PC-9 (cell line): ENCODE results near the gene PNLIP. TPM values are rescaled to one million over a fixed set of nuclear protein-coding genes. Genes with fewer than 3 reads are reported as not detected.

Source experiments
- BruUV-seq: library from RNA; stranded (reverse); fragments of 400-500 nt; replicated peaks from 2 replicates; lab custom pipeline; 2021; lab: Mats Ljungman, UMichigan
- CTCF ChIA-PET: fragments of 300-600 bp; sonication (Branson Sonifier 250); formaldehyde crosslinking; loops from one replicate; lab custom pipeline; 2022; ENCODE audit warnings: antibody characterized with exemption; lab: Charles Lee
- POLR2A ChIA-PET: fragments of 300-600 bp; sonication (Branson Sonifier 250); formaldehyde crosslinking; loops from one replicate; lab custom pipeline; 2022; ENCODE audit warnings: antibody characterized with exemption; ENCODE audit not compliant: unreplicated experiment; lab: Charles Lee
- DNase-seq, 2 experiments: peaks; one replicate each; pipeline versions ENCODE4 v3.0.0 to v3.0.0-alpha.2; 2015 to 2022; ENCODE audit warnings: mixed read lengths in 1 of 2
- H2AFZ ChIP-seq: fragments of 200-600 bp; sonication (generic); 2 replicates; pipeline ENCODE4 v1.8.1; 2017; ENCODE audit warnings: antibody characterized with exemption
- H3F3A ChIP-seq: fragments of 200-600 bp; sonication (generic); 2 replicates; pipeline ENCODE4 v1.8.1; 2017; ENCODE audit warnings: antibody characterized with exemption, mild to moderate bottlenecking, low read depth; ENCODE audit not compliant: insufficient read depth
- H3K27ac ChIP-seq: fragments of 200-600 bp; sonication (generic); 2 replicates; pipeline ENCODE4 v1.6.1; 2016; ENCODE audit warnings: mixed run types
- H3K27me3 ChIP-seq: fragments of 200-600 bp; sonication (generic); 2 replicates; pipeline ENCODE4 v1.6.1; 2016; ENCODE audit warnings: low read depth, mixed run types; ENCODE audit not compliant: insufficient read depth
- H3K36me3 ChIP-seq: fragments of 200-600 bp; sonication (generic); 2 replicates; pipeline ENCODE4 v1.6.1; 2016; ENCODE audit warnings: low read depth, mixed run types
- H3K4me1 ChIP-seq: fragments of 200-600 bp; sonication (generic); replicated peaks from 2 replicates; pipeline ENCODE4 v1.6.1; 2016; ENCODE audit warnings: mixed run types; ENCODE audit not compliant: insufficient read depth
- H3K4me2 ChIP-seq: fragments of 200-600 bp; sonication (generic); 2 replicates; pipeline ENCODE4 v1.6.1; 2017; ENCODE audit warnings: mixed run types
- H3K4me3 ChIP-seq: fragments of 200-600 bp; sonication (generic); 2 replicates; pipeline ENCODE4 v1.6.1; 2016; ENCODE audit warnings: mixed run types
- H3K79me2 ChIP-seq: fragments of 200-600 bp; sonication (generic); 2 replicates; pipeline ENCODE4 v1.6.1; 2017; ENCODE audit warnings: low read depth, mixed run types
- H3K9me2 ChIP-seq: fragments of 200-600 bp; sonication (generic); 2 replicates; pipeline ENCODE4 v1.8.1; 2017; ENCODE audit warnings: mild to moderate bottlenecking; ENCODE audit not compliant: insufficient read depth
- H3K9me3 ChIP-seq: fragments of 200-600 bp; sonication (generic); 2 replicates; pipeline ENCODE4 v1.8.1; 2016; ENCODE audit warnings: low read depth; ENCODE audit not compliant: insufficient read depth
- H4K20me1 ChIP-seq: fragments of 200-600 bp; sonication (generic); 2 replicates; pipeline ENCODE4 v1.8.1; 2017; ENCODE audit not compliant: insufficient read depth
- CTCF ChIP-seq: fragments of 200-600 bp; sonication (generic); conservative IDR thresholded peaks from 2 replicates; pipeline ENCODE4 v1.6.1; 2017; ENCODE audit warnings: mixed run types, antibody characterized with exemption, mild to moderate bottlenecking, moderate library complexity
- EZH2 ChIP-seq: fragments of 200-600 bp; sonication (generic); IDR thresholded peaks from 2 replicates; pipeline ENCODE4 v1.8.0; 2017; ENCODE audit warnings: antibody characterized with exemption, low read depth
- intact Hi-C: fragments of 100-400 bp; cut with micrococcal nuclease; formaldehyde crosslinking; loops from one replicate; pipeline ENCODE4 v1.10.0; 2022; ENCODE audit not compliant: unreplicated experiment
- total RNA-seq: library from RNA; stranded (reverse); gene quantifications from 2 replicates; pipeline ENCODE4 v1.2.3, GENCODE V29; 2021

PNLIP gene
- total RNA-seq, 1 experiment from 2014 or later = not detected

- CTCF ChIA-PET = no interaction called here
- peaks cover 5% of the 10 kb centered on the region; the same call in 1 of the 2 replicates for H3K27me3 ChIP-seq
- BruUV-seq = no TSS peak
Observed at GRCh38 chr10:116574797-116575196, 29.1 kb downstream of the PNLIP start.

GRCh38 chr10:116587878-116588591, 42.3 kb downstream of the PNLIP start:
- ChIA-PET POLR2A (interaction anchor here (0.6 kb wide), 1 partner anchor 694 kb away, joined by 3 read pairs; no protein-coding TSS in a partner anchor), CTCF (interaction anchor here (0.6 kb wide), 1 partner anchor 523 kb away, joined by 8 read pairs; no protein-coding TSS in a partner anchor)
- peaks cover 41% of the 10 kb centered on the region; the same call in 1 of the 2 replicates for H3K27me3 ChIP-seq
- no peak overlapping the region for H2AFZ ChIP-seq
- no peak overlapping the region for H3K27ac ChIP-seq
- H4K20me1 ChIP-seq = no peaks in the 10 kb centered on the region
- no peak for TF ChIP-seq CTCF
- no peak for TF ChIP-seq EZH2
- H3K9me2 ChIP-seq = 0 out of 2 replicates have a peak, but pooled peaks cover 3% of the 10 kb centered on the region
- no peaks in the 10 kb centered on the region for H3F3A ChIP-seq
- intact Hi-C loops = no loop called here
- H3K4me1 ChIP-seq = no peaks in the 10 kb centered on the region
- DNase-seq = no peak
- H3K79me2 ChIP-seq = no peaks in the 10 kb centered on the region
- H3K4me3 ChIP-seq = no peak overlapping the region
- no peaks in the 10 kb centered on the region for H3K36me3 ChIP-seq
- BruUV-seq = no TSS peak
- H3K4me2 ChIP-seq = no peak overlapping the region
- H3K9me3 ChIP-seq = no peaks in the 10 kb centered on the region

More at GRCh38 chr10:116574797-116575196, 29.1 kb downstream of the PNLIP start:
- intact Hi-C loops = no loop called here
- Histone ChIP-seq H4K20me1 (no peaks in the 10 kb centered on the region), H3K4me1 (no peaks in the 10 kb centered on the region), H3F3A (no peaks in the 10 kb centered on the region), H3K27ac (no peak overlapping the region), H3K36me3 (no peaks in the 10 kb centered on the region), H2AFZ (no peak overlapping the region), H3K4me2 (no peak overlapping the region), H3K9me2 (no peaks in the 10 kb centered on the region), H3K79me2 (no peaks in the 10 kb centered on the region), H3K9me3 (no peaks in the 10 kb centered on the region), H3K4me3 (no peak overlapping the region)
- DNase-seq = no peak
- no peak for TF ChIP-seq EZH2
- no peak for TF ChIP-seq CTCF
- POLR2A ChIA-PET = no interaction called here

GRCh38 chr10:116588995-116589394, 43.3 kb downstream of the PNLIP start:
- Histone ChIP-seq H3K9me3 (no peaks in the 10 kb centered on the region), H3K4me1 (no peaks in the 10 kb centered on the region), H3K79me2 (no peaks in the 10 kb centered on the region), H3K27me3 (peaks cover 43% of the 10 kb centered on the region; the same call in 1 of the 2 replicates), H3K36me3 (no peaks in the 10 kb centered on the region), H3K4me3 (no peak overlapping the region), H3K4me2 (no peak overlapping the region), H3F3A (no peaks in the 10 kb centered on the region), H4K20me1 (no peaks in the 10 kb centered on the region), H3K9me2 (0 out of 2 replicates have a peak, but pooled peaks cover 3% of the 10 kb centered on the region), H2AFZ (no peak overlapping the region), H3K27ac (no peak overlapping the region)
- no peak for TF ChIP-seq EZH2
- no peak for TF ChIP-seq CTCF
- DNase-seq = no peak
- intact Hi-C loops = no loop called here
- POLR2A ChIA-PET = interaction anchor here (0.5 to 0.6 kb wide), 2 partner anchors 693 to 1737 kb away, joined by 3 read pairs; no protein-coding TSS in a partner anchor
- CTCF ChIA-PET = no interaction called here
- BruUV-seq = no TSS peak
